ENCODE measurements around the gene LAMB4.

GRCh38 chr7:108118959-108119358, 11.2 kb downstream of the LAMB4 start:
- TF ChIP-seq CTCF (IDR thresholded peaks at IDR 0.05 in 8 of 11, conservative IDR thresholded peaks at IDR 0.05 in 3 of 11) (no peak), POLR2A (IDR thresholded peaks at IDR 0.05) (no peak)
